DMS53 treated with DMSO at 0.1 percent for 48 hours (cell line): ENCODE measurements around the gene TNK2.
"Not testable (repeated sequence)": the region's sequence is repeated elsewhere in the genome, so short reads cannot be mapped to it uniquely, and the experiment has no call there.

Source experiments
- DNase-seq: peaks from one replicate; lab custom pipeline; 2025; ENCODE audit not compliant: unreplicated experiment; lab: John Stamatoyannopoulos, UW

The TNK2 gene

DNA sequence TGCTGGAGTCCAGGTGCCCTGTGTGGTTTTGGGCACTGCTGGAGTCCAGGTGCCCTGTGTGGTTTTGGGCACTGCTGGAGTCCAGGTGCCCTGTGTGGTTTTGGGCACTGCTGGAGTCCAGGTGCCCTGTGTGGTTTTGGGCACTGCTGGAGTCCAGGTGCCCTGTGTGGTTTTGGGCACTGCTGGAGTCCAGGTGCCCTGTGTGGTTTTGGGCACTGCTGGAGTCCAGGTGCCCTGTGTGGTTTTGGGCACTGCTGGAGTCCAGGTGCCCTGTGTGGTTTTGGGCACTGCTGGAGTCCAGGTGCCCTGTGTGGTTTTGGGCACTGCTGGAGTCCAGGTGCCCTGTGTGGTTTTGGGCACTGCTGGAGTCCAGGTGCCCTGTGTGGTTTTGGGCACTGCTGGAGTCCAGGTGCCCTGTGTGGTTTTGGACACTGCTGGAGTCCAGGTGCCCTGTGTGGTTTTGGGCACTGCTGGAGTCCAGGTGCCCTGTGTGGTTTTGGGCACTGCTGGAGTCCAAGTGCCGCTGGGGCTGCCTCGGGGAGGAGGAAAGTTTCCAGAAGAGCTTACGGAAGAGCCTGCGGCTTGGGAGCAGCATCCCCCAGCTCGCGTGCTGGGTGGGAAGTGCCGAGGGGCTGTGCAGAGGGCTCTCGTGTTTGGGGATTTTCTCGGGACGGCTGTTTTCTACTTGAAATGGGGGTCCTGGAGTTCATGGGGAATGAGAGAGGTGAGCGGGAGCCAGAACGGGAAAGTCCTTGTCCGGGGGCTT, 83.7 kb downstream of the TNK2 start:
- DNase-seq, result not testable (repeated sequence)

DNA sequence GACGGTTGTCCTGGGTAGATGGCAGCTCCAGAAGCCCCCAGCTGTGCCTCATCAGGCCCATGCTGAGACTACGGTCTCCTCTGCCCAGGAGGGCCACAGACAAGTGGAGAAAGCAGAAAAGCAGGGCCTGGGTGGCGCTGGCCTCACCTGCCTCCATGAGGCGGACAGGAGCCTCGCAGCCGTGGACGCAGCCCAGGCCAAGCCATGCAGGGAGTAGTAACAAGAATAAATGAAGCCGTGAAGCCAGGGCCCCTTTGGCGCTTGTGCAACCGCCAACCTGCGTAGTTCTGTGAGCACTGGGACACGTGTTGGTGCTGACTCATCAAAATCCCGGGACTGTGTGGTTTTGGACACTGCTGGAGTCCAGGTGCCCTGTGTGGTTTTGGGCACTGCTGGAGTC, 84.4 kb downstream of the TNK2 start:
- no peak for DNase-seq

DNA sequence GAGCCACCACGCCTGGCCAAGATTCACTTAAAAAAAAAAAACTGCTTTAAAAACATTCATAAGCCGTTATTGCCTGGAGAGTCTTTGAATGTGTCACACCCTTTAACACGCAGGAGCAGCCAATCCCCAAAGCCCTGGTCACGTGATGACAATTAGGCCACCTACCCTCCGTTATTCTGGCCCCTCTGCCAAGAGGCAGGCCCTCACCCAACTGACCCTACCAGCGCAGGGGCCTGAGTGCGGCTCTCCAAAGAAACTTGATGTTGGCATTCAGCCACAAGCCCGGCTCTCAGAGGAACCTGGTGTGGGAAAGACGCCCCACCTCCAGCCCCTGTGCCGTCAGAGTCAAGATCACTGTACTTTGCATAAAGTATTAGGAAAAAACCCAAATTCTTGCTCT, 85.1 kb downstream of the TNK2 start:
- DNase-seq, result no peak

DNA sequence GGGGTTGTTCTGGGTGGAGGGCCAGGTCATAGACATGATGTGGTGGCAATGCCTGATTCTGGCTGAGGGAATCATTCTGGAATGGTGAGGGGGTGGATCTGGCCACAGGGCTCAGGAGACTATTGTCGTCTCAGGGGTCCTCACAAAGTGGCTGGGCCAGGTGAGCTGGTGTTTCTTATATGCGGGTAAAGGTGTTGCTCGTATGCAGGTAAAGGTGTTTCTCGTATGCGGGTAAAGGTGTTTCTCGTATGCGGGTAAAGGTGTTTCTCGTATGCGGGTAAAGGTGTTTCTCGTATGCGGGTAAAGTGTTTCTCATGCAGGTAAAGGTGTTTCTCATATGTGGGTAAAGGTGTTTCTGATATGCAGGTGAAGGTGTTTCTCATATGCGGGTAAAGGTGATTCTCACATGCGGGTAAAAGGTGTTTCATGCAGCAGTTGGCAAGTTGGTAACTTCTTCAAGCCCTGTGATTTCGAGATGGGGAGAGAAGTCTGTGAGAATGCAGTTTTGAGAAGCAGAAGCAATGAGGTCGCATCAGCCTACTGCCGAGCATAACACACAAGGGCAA, 86.1 kb downstream of the TNK2 start:
- no peak for DNase-seq

DNA sequence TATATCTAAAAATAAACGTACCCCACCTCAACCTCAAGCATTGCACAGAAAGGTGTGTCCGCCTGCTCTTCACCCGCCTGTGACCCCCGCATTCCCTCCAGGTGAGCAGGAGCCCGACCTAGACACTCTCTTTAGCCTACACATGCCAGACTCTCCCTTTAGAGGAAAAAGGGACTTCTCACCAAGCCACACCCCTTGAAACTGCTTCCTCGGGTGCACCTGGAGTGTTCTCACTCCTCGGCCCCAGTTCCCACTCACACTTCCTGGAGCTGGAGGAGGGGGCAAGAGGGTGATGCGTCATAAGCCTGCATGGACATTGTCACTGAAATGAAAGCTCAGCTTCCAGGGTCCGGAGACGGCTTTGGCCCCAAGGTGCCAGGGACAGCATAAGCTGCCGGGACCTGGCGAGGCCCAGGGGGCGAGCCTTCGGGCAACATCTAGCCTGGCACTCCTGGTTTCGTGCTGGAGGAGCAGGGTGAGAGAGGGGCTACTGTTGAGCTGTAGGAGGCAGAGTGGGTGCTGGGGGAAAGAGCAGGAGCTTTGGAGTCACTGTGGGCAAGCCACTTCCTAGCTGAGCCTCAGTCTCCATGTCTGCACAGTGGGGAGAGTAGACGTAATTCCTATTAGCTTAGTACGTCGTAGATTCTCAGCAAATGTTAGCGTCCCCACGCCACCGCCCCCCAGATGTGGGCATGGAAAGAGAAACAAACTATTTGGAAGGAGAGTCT, 86.8 kb downstream of the TNK2 start:
- no peak for DNase-seq

DNA sequence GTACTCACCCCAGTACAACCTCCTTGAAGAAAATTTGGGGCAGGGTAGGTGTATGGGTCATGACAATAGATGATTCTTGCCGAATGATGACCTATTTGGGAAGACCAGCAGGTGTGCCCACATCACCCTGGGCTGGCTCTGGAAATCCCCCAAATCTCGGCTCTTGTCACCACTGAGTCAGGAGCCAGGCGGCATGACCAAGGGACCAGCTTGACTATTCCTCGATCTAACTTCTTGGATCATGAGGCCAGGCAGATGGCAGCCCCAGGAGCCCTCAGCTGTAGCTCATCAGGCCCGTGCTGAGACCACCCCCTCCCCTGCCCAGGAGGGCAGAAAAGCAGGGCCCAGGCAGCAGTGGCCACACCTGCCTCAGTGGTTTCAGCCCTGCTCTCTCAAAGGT, 87.5 kb downstream of the TNK2 start:
- no peak for DNase-seq

DNA sequence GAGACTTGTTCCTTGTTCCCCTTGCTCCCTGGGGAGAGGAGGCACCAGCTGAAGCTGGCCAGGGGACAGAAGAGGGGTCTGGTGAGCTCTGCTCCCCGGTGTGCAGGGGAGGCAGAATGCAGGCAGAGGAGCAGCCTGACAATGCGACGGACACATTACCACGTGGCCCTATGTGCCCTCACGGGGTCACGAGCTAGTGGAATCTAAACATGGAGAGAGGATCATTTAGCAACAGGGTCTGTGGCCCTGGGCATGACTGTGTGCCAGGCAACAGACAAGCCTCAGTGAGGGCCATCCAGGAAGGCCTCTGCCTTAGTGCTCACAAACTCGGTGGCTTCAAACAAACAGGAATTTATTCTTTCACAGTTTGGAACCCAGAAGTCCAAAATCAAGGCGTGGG, 88.2 kb downstream of the TNK2 start:
- DNase-seq, result no peak

DNA sequence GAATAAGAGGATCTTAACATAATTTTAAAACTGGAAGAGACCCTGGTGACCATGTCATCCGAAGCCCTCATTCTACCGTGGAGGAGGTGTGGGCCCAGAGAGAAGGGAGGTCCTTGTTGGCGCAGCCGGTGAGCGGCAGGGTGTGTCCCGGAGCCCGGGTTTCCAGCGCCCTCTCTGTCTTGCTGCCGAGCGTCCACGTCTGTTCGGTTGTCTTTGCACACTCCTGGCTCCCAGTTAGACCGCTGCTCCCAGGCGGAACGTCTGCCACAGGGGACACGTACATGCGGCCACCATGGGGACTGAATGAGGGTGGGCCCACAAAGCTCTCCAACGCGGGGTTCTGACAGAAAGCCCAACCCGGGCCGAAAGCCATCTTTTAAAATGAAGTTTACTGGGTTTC, 90.0 kb downstream of the TNK2 start:
- DNase-seq, result no peak

DNA sequence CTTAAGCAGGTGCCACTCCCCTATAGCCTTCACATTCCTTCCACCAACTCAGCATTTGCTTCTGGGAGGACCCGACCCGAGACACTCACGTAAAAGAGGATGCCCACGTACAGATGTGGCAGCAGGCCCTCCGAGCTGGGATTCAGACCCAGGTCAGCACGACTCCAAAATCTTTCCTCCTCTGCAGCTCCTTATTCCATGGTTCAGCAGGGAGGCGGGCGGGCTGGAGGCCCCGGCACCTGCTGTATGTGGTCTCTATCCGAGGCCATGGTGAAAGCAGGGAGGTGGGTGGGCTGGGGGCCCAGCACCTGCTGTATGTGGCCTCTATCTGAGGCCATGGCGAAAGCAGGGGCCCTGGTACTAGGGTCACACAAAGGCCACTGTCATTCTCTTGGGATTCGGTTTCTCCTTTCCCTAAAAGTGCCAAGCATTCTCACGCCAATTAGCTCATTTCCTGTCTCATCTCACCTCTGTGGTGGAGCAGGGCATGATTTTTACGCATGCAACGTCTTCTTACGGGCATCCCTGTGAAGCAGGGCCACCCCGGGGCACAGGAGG, 90.7 kb downstream of the TNK2 start:
- no peak for DNase-seq

DNA sequence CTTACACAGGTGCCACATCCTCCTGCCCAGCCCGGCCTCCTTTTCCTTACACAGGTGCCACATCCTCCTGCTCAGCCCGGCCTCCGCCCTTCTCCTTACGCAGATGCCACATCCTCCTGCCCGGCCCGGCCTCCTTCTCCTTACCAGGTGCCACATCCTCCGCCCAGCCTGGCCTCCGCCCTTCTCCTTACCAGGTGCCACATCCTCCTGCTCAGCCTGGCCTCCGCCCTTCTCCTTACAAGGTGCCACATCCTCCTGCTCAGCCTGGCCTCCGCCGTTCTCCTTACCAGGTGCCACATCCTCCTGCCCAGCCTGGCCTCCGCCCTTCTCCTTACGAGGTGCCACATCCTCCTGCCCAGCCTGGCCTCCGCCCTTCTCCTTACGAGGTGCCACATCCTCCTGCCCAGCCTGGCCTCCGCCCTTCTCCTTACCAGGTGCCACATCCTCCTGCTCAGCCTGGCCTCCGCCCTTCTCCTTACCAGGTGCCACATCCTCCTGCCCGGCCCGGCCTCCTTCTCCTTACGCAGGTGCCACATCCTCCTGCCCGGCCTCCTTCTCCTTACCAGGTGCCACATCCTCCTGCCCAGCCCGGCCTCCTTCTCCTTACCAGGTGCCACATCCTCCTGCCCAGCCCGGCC, 92.0 kb downstream of the TNK2 start:
- not testable (repeated sequence) for DNase-seq

DNA sequence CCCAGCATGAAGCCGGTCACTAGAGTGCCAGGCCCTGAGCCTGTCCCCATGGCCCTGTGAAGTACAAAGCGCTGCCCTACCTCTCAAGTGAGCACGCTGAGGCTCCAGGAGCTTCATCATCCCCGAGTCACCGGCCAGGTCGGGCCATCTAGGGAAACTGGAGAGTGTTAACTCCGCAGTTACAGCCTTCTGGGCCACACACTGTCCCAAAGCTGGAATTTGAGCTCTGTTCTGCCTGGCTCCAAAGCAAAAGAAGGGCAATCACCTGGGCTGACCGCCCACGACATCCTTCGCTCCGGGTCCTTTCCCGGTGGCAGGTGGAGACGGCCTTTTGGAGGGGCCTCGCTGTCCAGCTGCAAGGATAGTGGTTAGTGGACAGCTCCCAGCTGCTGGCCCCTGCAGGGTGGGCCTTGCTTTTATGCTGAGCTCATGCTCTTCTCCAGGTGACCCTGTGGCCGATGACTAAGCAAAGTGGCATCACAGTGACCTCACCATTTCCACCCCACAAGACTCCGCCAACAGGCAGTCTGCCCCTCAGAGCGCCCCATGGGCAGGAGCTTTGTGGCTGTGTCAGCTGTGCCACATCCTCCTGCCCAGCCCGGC, 93.1 kb downstream of the TNK2 start:
- DNase-seq, result no peak

DNA sequence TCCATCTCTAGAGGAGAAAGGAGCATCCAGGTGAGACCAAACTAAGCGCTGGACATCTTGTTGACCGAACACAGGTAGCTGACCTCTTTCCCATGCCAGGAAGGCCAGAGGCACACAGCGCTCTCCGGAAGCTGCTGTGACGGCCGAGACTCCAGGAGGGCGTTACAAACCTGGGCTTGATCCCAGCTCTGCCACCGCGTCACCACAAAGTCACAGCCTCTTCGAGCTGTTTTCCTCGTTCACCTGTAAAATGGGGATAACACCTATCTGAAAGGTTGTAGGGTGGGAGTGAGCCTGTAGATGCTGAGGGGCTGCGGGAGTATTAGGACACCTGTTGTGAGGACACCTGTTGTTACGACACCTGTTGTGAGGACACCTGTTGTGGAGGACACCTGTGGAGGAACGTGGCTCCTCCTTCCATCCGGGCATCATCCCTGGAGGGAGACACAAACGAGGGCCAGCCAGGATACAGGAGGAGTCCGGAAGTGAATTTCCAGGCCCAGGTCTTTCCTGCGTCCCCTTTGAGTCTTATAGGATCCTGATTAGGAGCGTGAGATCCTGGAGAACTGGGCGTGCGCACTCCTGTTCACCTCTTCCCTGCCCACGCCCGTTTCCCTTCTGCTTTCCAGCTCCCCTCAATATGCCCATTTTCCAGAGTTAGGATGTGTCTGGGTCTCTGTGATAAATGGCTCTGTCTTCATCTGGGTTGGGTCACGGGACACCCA, 94.3 kb downstream of the TNK2 start:
- DNase-seq, result no peak
